ENCODE measurements around the gene CHPF2. TPM values are rescaled to one million over a fixed set of nuclear protein-coding genes. Genes with fewer than 3 reads are reported as not detected.

Gene CHPF2
- total and polyA plus RNA-seq, 11 donors, result 11.4 to 31.9 (median 18.3) TPM

DNA sequence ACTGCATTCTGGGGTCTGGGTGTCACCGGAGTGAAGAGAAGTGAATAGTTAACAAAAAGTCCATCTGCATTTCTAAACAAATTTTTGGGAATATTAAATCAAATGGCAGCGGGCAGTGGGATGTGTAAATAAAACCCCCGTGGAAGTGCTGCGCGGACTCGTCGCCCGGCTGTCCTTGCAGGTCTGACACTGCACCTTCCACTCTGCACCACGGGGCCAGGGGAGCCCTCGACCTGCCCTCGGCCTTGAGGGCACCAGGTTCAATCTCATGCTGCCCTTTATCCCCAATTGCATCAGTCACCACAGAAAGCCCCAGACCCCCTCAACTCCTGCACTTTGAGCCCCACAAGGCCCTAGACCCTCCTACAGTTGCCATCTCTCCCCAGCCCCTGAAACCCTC lies 22.6 kb downstream of the CHPF2 start:
- intact Hi-C loops (cut with DNase I), result no loop called here
- no peak for TF ChIP-seq CTCF (IDR thresholded peaks at IDR 0.05)
- no peak for TF ChIP-seq POLR2A (IDR thresholded peaks at IDR 0.05)
- Histone ChIP-seq H3K27ac (peak overlapping the region in 5 of 12 donors; percentile 35 to 99 (median 38)), H3K4me3 (no peak overlapping the region), H3K4me1 (peaks cover 0 to 48% (median 25%) of the 10 kb centered on the region in 12 donors), H3K27me3 (peaks cover 0 to 25% (median 0%) of the 10 kb centered on the region in 9 donors), H3K9me3 (no peaks in the 10 kb centered on the region), H3K36me3 (no peaks in the 10 kb centered on the region)
- 88 to 90% (median 89%) methylated on average over 11 of the region's 11 CpGs for WGBS, 4 donors
- DNase-seq, result peak in 1 of 5 donors; percentile 30
- no peak for ATAC-seq

DNA sequence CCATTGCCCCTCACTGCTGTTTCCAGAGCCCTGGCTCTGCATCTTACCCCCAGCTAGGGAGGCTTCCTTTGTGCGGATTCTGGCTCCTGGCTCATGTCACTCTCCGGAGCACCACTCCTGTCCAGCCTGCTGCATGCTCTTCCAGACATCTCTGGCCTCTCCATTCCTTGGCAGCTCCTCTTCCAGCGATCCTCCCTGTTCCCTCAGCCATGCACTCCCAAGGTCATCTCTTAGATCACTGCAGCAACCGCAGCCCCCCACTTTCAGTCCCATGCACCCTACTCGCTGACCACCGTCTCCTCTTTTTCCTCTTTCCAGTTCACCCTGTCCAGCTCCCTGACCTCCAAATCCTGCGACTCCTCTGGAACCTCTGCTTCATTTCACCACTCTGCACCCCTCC lies 23.1 kb downstream of the CHPF2 start:
- Histone ChIP-seq H3K9me3 (no peaks in the 10 kb centered on the region), H3K4me1 (peaks cover 0 to 43% (median 19%) of the 10 kb centered on the region in 12 donors), H3K27me3 (peaks cover 0 to 25% (median 0%) of the 10 kb centered on the region in 9 donors), H3K27ac (no peak overlapping the region), H3K36me3 (no peaks in the 10 kb centered on the region), H3K4me3 (no peak overlapping the region)
- TF ChIP-seq CTCF (IDR thresholded peaks at IDR 0.05) (no peak), POLR2A (IDR thresholded peaks at IDR 0.05) (no peak)
- DNase-seq (peak in 1 of 5 donors; percentile 23), ATAC-seq (no peak)
- WGBS, 4 donors, result 61 to 76% (median 67%) methylated on average over 7 of the region's 7 CpGs
- intact Hi-C loops (cut with DNase I), result no loop called here

DNA sequence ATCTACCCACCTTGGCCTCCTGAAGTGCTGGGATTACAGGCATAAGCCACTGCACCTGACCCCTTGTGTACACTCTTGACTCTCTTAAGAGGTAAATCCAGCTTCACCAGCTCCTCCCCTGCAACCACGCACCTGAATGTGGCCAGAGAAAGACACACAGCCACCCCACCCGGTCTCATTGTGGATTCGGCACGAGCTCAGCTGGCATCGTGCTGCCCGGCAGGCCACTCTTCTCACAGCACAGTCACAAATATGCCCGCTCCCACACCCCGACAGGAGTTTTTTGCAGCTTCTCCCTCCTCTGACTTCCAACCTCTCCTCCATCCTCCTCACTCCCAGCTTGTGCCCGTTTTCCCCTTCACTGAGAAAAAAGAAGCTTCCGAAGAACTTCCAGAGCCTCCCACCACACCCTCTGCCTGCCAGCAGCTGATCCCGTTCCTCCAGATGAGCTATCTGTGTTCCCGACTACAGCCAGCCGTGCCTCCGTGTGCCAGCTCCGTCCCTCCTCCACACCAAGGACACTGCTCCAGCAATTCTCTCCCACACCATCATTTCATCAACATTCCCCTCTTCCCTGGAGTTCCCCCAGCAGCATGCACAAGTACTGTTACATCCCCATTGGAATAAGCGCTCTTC lies 24.2 kb downstream of the CHPF2 start:
- Histone ChIP-seq H3K36me3 (no peaks in the 10 kb centered on the region), H3K27me3 (peaks cover 0 to 18% (median 0%) of the 10 kb centered on the region in 9 donors), H3K4me3 (no peak overlapping the region), H3K4me1 (peaks cover 0 to 36% (median 9%) of the 10 kb centered on the region in 12 donors), H3K9me3 (no peaks in the 10 kb centered on the region), H3K27ac (no peak overlapping the region)
- TF ChIP-seq CTCF (IDR thresholded peaks at IDR 0.05) (no peak), POLR2A (IDR thresholded peaks at IDR 0.05) (no peak)
- no peak for ATAC-seq
- intact Hi-C loops (cut with DNase I), result no loop called here
- WGBS, 4 donors, result 30 to 44% (median 39%) methylated on average over 16 of the region's 16 CpGs
- DNase-seq, result peak in 1 of 5 donors; percentile 52

- DNase-seq (peak in 1 of 5 donors; percentile 43), ATAC-seq (no peak)
- H3K27me3 ChIP-seq, result peaks cover 0 to 22% (median 0%) of the 10 kb centered on the region in 9 donors
Measured at GRCh38 chr7:151257990-151258389, 25.7 kb downstream of the CHPF2 start.

More at GRCh38 chr7:151257990-151258389, 25.7 kb downstream of the CHPF2 start:
- H3K4me1 ChIP-seq, result peaks cover 0 to 31% (median 9%) of the 10 kb centered on the region in 12 donors
- intact Hi-C loops (cut with DNase I), result no loop called here
- no peak for TF ChIP-seq POLR2A (IDR thresholded peaks at IDR 0.05)
- H3K9me3 ChIP-seq, result no peaks in the 10 kb centered on the region
- H3K27ac ChIP-seq, result no peak overlapping the region
- H3K4me3 ChIP-seq, result no peak overlapping the region
- WGBS, 4 donors, result 88 to 93% (median 92%) methylated on average over 7 of the region's 7 CpGs
- no peaks in the 10 kb centered on the region for H3K36me3 ChIP-seq
